Activated naive CD8-positive, alpha-beta T cell (primary cell): Measurements from ENCODE around the gene ARHGEF26.
A peak's percentile ranks its signal among the peaks of the same experiment; 100 is the strongest.

Experiments used
- H3K27ac Mint-ChIP-seq: one replicate; pipeline ENCODE4 v1.8.0; 2021; ENCODE audit warnings: mixed read lengths
- H3K27me3 Mint-ChIP-seq: one replicate; pipeline ENCODE4 v1.8.0; 2021; ENCODE audit warnings: mixed read lengths
- H3K36me3 Mint-ChIP-seq: one replicate; pipeline ENCODE4 v1.8.0; 2021; ENCODE audit warnings: mixed read lengths
- H3K4me1 Mint-ChIP-seq: one replicate; pipeline ENCODE4 v1.8.0; 2021; ENCODE audit warnings: low read depth, mixed read lengths
- H3K4me3 Mint-ChIP-seq: one replicate; pipeline ENCODE4 v1.8.0; 2021; ENCODE audit warnings: mild to moderate bottlenecking, mixed read lengths
- H3K9me3 Mint-ChIP-seq: one replicate; pipeline ENCODE4 v1.8.0; 2021; ENCODE audit warnings: low read depth, mixed read lengths

The ARHGEF26 gene

GRCh38 chr3:154274348-154274747, 153.2 kb downstream of the ARHGEF26 start:
- Mint-ChIP-seq H3K27ac (no peak overlapping the region), H3K36me3 (peaks cover 30% of the 10 kb centered on the region), H3K4me3 (no peak overlapping the region), H3K27me3 (no peaks in the 10 kb centered on the region), H3K4me1 (peaks cover 2% of the 10 kb centered on the region), H3K9me3 (no peaks in the 10 kb centered on the region)

GRCh38 chr3:154275292-154275691, 154.1 kb downstream of the ARHGEF26 start:
- H3K27me3 Mint-ChIP-seq = no peaks in the 10 kb centered on the region
- peaks cover 2% of the 10 kb centered on the region for H3K4me1 Mint-ChIP-seq
- no peak overlapping the region for H3K4me3 Mint-ChIP-seq
- no peak overlapping the region for H3K27ac Mint-ChIP-seq
- H3K9me3 Mint-ChIP-seq = no peaks in the 10 kb centered on the region
- H3K36me3 Mint-ChIP-seq = peaks cover 26% of the 10 kb centered on the region

- Mint-ChIP-seq H3K4me1 (peaks cover 2% of the 10 kb centered on the region), H3K27me3 (no peaks in the 10 kb centered on the region), H3K36me3 (peaks cover 26% of the 10 kb centered on the region), H3K9me3 (no peaks in the 10 kb centered on the region), H3K4me3 (no peak overlapping the region), H3K27ac (no peak overlapping the region)
These were observed 154.8 kb downstream of the ARHGEF26 start for GRCh38 chr3:154275965-154276364.

GRCh38 chr3:154280161-154280560, 159.0 kb downstream of the ARHGEF26 start:
- Mint-ChIP-seq H3K36me3 (peaks cover 11% of the 10 kb centered on the region), H3K27ac (no peak overlapping the region), H3K4me1 (peaks cover 2% of the 10 kb centered on the region), H3K4me3 (no peak overlapping the region), H3K27me3 (no peaks in the 10 kb centered on the region), H3K9me3 (no peaks in the 10 kb centered on the region)

GRCh38 chr3:154285221-154285620, 164.0 kb downstream of the ARHGEF26 start:
- H3K27me3 Mint-ChIP-seq = no peaks in the 10 kb centered on the region
- peaks cover 2% of the 10 kb centered on the region for H3K4me1 Mint-ChIP-seq
- H3K36me3 Mint-ChIP-seq = peaks cover 7% of the 10 kb centered on the region
- no peak overlapping the region for H3K4me3 Mint-ChIP-seq
- H3K27ac Mint-ChIP-seq = no peak overlapping the region
- H3K9me3 Mint-ChIP-seq = no peaks in the 10 kb centered on the region

- peaks cover 2% of the 10 kb centered on the region for H3K4me1 Mint-ChIP-seq
- peaks cover 13% of the 10 kb centered on the region for H3K36me3 Mint-ChIP-seq
- no peaks in the 10 kb centered on the region for H3K27me3 Mint-ChIP-seq
- H3K27ac Mint-ChIP-seq = no peak overlapping the region
- no peak overlapping the region for H3K4me3 Mint-ChIP-seq
- no peaks in the 10 kb centered on the region for H3K9me3 Mint-ChIP-seq
These were observed 169.0 kb downstream of the ARHGEF26 start for GRCh38 chr3:154290187-154290586.

GRCh38 chr3:154294016-154294415, 172.8 kb downstream of the ARHGEF26 start:
- Mint-ChIP-seq H3K4me1 (peaks cover 4% of the 10 kb centered on the region), H3K9me3 (no peaks in the 10 kb centered on the region), H3K27ac (no peak overlapping the region), H3K36me3 (peaks cover 17% of the 10 kb centered on the region), H3K4me3 (no peak overlapping the region), H3K27me3 (no peaks in the 10 kb centered on the region)

- Mint-ChIP-seq H3K9me3 (no peaks in the 10 kb centered on the region), H3K36me3 (peaks cover 14% of the 10 kb centered on the region), H3K27me3 (no peaks in the 10 kb centered on the region), H3K27ac (no peak overlapping the region), H3K4me3 (no peak overlapping the region), H3K4me1 (peaks cover 4% of the 10 kb centered on the region)
These were observed 180.4 kb downstream of the ARHGEF26 start for GRCh38 chr3:154301561-154301960.

GRCh38 chr3:154304116-154304786, 183.1 kb downstream of the ARHGEF26 start:
- H3K9me3 Mint-ChIP-seq = no peaks in the 10 kb centered on the region
- H3K27me3 Mint-ChIP-seq = no peaks in the 10 kb centered on the region
- H3K4me1 Mint-ChIP-seq = peaks cover 11% of the 10 kb centered on the region
- H3K27ac Mint-ChIP-seq = no peak overlapping the region
- peaks cover 9% of the 10 kb centered on the region for H3K36me3 Mint-ChIP-seq
- H3K4me3 Mint-ChIP-seq = no peak overlapping the region

- H3K36me3 Mint-ChIP-seq = peaks cover 9% of the 10 kb centered on the region
- no peaks in the 10 kb centered on the region for H3K9me3 Mint-ChIP-seq
- H3K4me3 Mint-ChIP-seq = no peak overlapping the region
- peaks cover 11% of the 10 kb centered on the region for H3K4me1 Mint-ChIP-seq
- H3K27ac Mint-ChIP-seq = no peak overlapping the region
- H3K27me3 Mint-ChIP-seq = no peaks in the 10 kb centered on the region
These were observed 183.7 kb downstream of the ARHGEF26 start for GRCh38 chr3:154304936-154305335.

- Mint-ChIP-seq H3K27me3 (no peaks in the 10 kb centered on the region), H3K36me3 (peaks cover 4% of the 10 kb centered on the region), H3K4me3 (no peak overlapping the region), H3K27ac (peak overlapping the region; percentile 6), H3K9me3 (no peaks in the 10 kb centered on the region), H3K4me1 (peaks cover 15% of the 10 kb centered on the region)
These were observed 186.2 kb downstream of the ARHGEF26 start for GRCh38 chr3:154307363-154307762.
